HepG2 (cell line): Measurements from ENCODE around the gene CCNJL. TPM values are rescaled to one million over a fixed set of nuclear protein-coding genes. Genes with fewer than 3 reads are reported as not detected.

ENCODE experiments used
- ATAC-seq: fragments of 200-7000 bp; cut with Tn5 transposase; 3 replicates; pipeline ENCODE4 v1.9.1; 2020; ENCODE audit warnings: mild to moderate bottlenecking, moderate library complexity
- BruUV-seq: library from RNA; stranded (reverse); fragments of 400-500 nt; replicated peaks from 2 replicates; lab custom pipeline; 2021; lab: Mats Ljungman, UMichigan
- CTCF ChIA-PET: fragments of 300-600 bp; formaldehyde crosslinking; extraction: SDS; loops from one replicate; lab custom pipeline; 2021; ENCODE audit warnings: low total read pairs, inconsistent platforms, low intra/inter-chr PET ratio; lab: Yijun Ruan, JAX
- POLR2A ChIA-PET: fragments of 350-600 bp; sonication (Branson Sonifier 250); formaldehyde crosslinking; loops from one replicate; lab custom pipeline; 2020; ENCODE audit warnings: antibody characterized with exemption, inconsistent platforms; lab: Yijun Ruan, JAX
- DNase-seq: peaks from one replicate; pipeline ENCODE4 v3.0.0-alpha.2; 2015; ENCODE audit warnings: low spot score
- FAIRE-seq: peaks from 3 replicates; lab custom pipeline; 2011; peaks lifted over from hg19 to GRCh38; lab: Jason Lieb, UNC
- H2AFZ ChIP-seq: one replicate; pipeline ENCODE4 v1.6.1; 2011; ENCODE audit warnings: low read length, inconsistent platforms
- H3K27ac ChIP-seq: fragments of 300-600 bp; 3 replicates; pipeline ENCODE4 v1.8.0; 2011; ENCODE audit warnings: mixed run types, mild to moderate bottlenecking, mixed read lengths, low read length, inconsistent platforms; ENCODE audit not compliant: insufficient read depth; ENCODE audit errors: extremely low read length
- H3K27me3 ChIP-seq, 2 experiments: fragments of 200-600 bp in 1 of 2; 2 replicates in 1 of 2; 3 replicates in 1 of 2; pipeline versions ENCODE4 v1.6.0 to v1.8.0; 2011; ENCODE audit warnings: low read length in 2 of 2, mild to moderate bottlenecking in 2 of 2, moderate library complexity in 2 of 2, inconsistent platforms in 1 of 2; ENCODE audit not compliant: insufficient read depth in 2 of 2, control insufficient read depth in 1 of 2
- H3K36me3 ChIP-seq, 2 experiments: fragments of 200-600 bp in 1 of 2; replicated peaks in 1 of 2; 2 replicates in 1 of 2; 3 replicates in 1 of 2; pipeline versions ENCODE4 v1.5.1 to v1.8.0; 2011; ENCODE audit warnings: low read length in 2 of 2, inconsistent platforms in 1 of 2; ENCODE audit not compliant: insufficient read depth in 2 of 2, control insufficient read depth in 1 of 2
- H3K4me1 ChIP-seq: 2 replicates; pipeline ENCODE4 v1.5.1; 2012; ENCODE audit warnings: low read length, inconsistent platforms; ENCODE audit not compliant: insufficient read depth
- H3K4me2 ChIP-seq: 2 replicates; pipeline ENCODE4 v1.6.0; 2011; ENCODE audit warnings: low read depth, low read length, inconsistent platforms
- H3K4me3 ChIP-seq, 3 experiments: fragments of 200-600 bp in 1 of 3; sonication (generic), shearing (Covaris generic) in 1 of 3; replicated peaks in 1 of 3; 2 replicates each; pipeline ENCODE4 v1.5.1; 2011 to 2016; ENCODE audit warnings: low read length in 3 of 3, inconsistent platforms in 2 of 3, low read depth in 2 of 3, mild to moderate bottlenecking in 2 of 3, control low read depth in 1 of 3, mixed read lengths in 1 of 3; ENCODE audit not compliant: insufficient read depth in 1 of 3
- H3K79me2 ChIP-seq: one replicate; pipeline ENCODE4 v1.6.1; 2011; ENCODE audit warnings: low read length, inconsistent platforms; ENCODE audit not compliant: insufficient read depth
- H3K9ac ChIP-seq: 2 replicates; pipeline ENCODE4 v1.6.0; 2011; ENCODE audit warnings: mild to moderate bottlenecking, low read depth, low read length, inconsistent platforms; ENCODE audit not compliant: insufficient read depth
- H3K9me3 ChIP-seq: 2 replicates; pipeline ENCODE4 v1.5.1; 2012; ENCODE audit warnings: mild to moderate bottlenecking, low read length
- H4K20me1 ChIP-seq: 2 replicates; pipeline ENCODE4 v1.6.0; 2011; ENCODE audit warnings: inconsistent platforms, mild to moderate bottlenecking, low read length, moderate library complexity; ENCODE audit not compliant: insufficient read depth
- ETV5 ChIP-seq: IDR thresholded peaks from 2 replicates; pipeline ENCODE4 v1.6.1; 2018; ENCODE audit warnings: missing biosample characterization, missing genetic modification reagents, inconsistent platforms, borderline replicate concordance
- MED13 ChIP-seq: sonication (generic); formaldehyde crosslinking; IDR thresholded peaks from 2 replicates; pipeline ENCODE4 v1.5.0; 2020; ENCODE audit warnings: missing genetic modification reagents
- MLXIP ChIP-seq: sonication (generic); formaldehyde crosslinking; IDR thresholded peaks from 2 replicates; pipeline ENCODE4 v1.9.0; 2021; ENCODE audit warnings: missing genetic modification reagents, borderline replicate concordance
- PRMT3 ChIP-seq: sonication (generic); formaldehyde crosslinking; IDR thresholded peaks from 2 replicates; pipeline ENCODE4 v1.8.1; 2022; ENCODE audit warnings: low read depth, mild to moderate bottlenecking, moderate library complexity, missing genetic modification reagents, borderline replicate concordance
- REL ChIP-seq: sonication (generic); formaldehyde crosslinking; conservative IDR thresholded peaks from 2 replicates; pipeline ENCODE4 v1.8.0; 2022; ENCODE audit warnings: mild to moderate bottlenecking, missing genetic modification reagents, moderate library complexity
- RXRA ChIP-seq: sonication (generic); formaldehyde crosslinking; IDR thresholded peaks from 2 replicates; pipeline ENCODE4 v1.5.1; 2020; ENCODE audit warnings: missing genetic modification reagents
- SP2 ChIP-seq: sonication (generic); formaldehyde crosslinking; IDR thresholded peaks from 2 replicates; pipeline ENCODE4 v1.5.1; 2020; ENCODE audit warnings: mild to moderate bottlenecking, missing genetic modification reagents
- TARDBP ChIP-seq: sonication (generic); formaldehyde crosslinking; IDR thresholded peaks from 2 replicates; pipeline ENCODE4 v1.8.0; 2022; ENCODE audit warnings: mild to moderate bottlenecking, missing genetic modification reagents
- TBL1XR1 ChIP-seq: fragments of 150-350 bp; IDR thresholded peaks from 2 replicates; pipeline ENCODE4 v1.6.1; 2014; ENCODE audit warnings: borderline replicate concordance, low read length; ENCODE audit not compliant: partially characterized antibody
- THYN1 ChIP-seq: sonication (generic); formaldehyde crosslinking; IDR thresholded peaks from 2 replicates; pipeline ENCODE4 v1.8.1; 2023; ENCODE audit warnings: low read depth, mild to moderate bottlenecking, moderate library complexity, missing genetic modification reagents, borderline replicate concordance
- ZNF430 ChIP-seq: sonication (generic); formaldehyde crosslinking; IDR thresholded peaks from 2 replicates; pipeline ENCODE4 v1.9.0; 2021; ENCODE audit warnings: mild to moderate bottlenecking, missing genetic modification reagents
- WGBS: methylation state at CpG from one replicate; pipeline ENCODE4 v1.1.6; 2017; ENCODE audit warnings: low lambda C conversion rate; 5-methylcytosine and 5-hydroxymethylcytosine counted together
- in situ Hi-C: cut with HindIII; loops from 2 replicates; pipeline ENCODE4 v1.10.0; 2017; ENCODE audit warnings: low pct_unique_long_range_greater_than_20kb; ENCODE audit not compliant: extremely low pct_ligation_motif_present
- intact Hi-C: fragments of 100-400 bp; cut with micrococcal nuclease; formaldehyde crosslinking; loops from one replicate; pipeline ENCODE4 v1.10.0; 2022; ENCODE audit not compliant: unreplicated experiment
- polyA plus RNA-seq, 8 experiments: library from polyadenylated mRNA; depleted of rRNA in 3 of 8; stranded (reverse) in 7 of 8; unstranded in 1 of 8; fragments of >200 nt; fragmentation: Illumina TruSeq in 4 of 8; extraction: Trizol in 4 of 8; gene quantifications; 2 replicates each; pipeline versions ENCODE4 v1.2.1 to v1.2.3, GENCODE V29; 2011 to 2016; ENCODE audit warnings: low read depth in 4 of 8, missing spikeins in 1 of 8, mixed read lengths in 1 of 8; ENCODE audit not compliant: insufficient read depth in 1 of 8
- total RNA-seq, 5 experiments: library from RNA; depleted of rRNA; stranded (reverse); fragments of >200 nt; fragmentation: Illumina TruSeq; extraction: Trizol; gene quantifications; 2 replicates each; pipeline ENCODE4 v1.2.3, GENCODE V29; 2016; ENCODE audit warnings: low read depth in 1 of 5
- TF ChIP-seq, protein P1 (sequence below): sonication (generic); formaldehyde crosslinking; IDR thresholded peaks from 2 replicates; pipeline ENCODE4 v1.5.1; 2020; ENCODE audit warnings: missing genetic modification reagents, mild to moderate bottlenecking, borderline replicate concordance
- TF ChIP-seq, protein P2 (sequence below): sonication (generic); formaldehyde crosslinking; IDR thresholded peaks from 2 replicates; pipeline ENCODE4 v1.4.0; 2020; ENCODE audit warnings: low read depth, mild to moderate bottlenecking, missing genetic modification reagents

The CCNJL gene
- total and polyA plus RNA-seq, 2 of the 13 experiments (the other 11 are each of a cell fraction or from before 2014, with no cell fraction given), result 1.6 to 4.4 TPM

GRCh38 chr5:160360310-160360709 lies 47.9 kb upstream of the CCNJL start (continued):
- TF ChIP-seq, protein P1, sequence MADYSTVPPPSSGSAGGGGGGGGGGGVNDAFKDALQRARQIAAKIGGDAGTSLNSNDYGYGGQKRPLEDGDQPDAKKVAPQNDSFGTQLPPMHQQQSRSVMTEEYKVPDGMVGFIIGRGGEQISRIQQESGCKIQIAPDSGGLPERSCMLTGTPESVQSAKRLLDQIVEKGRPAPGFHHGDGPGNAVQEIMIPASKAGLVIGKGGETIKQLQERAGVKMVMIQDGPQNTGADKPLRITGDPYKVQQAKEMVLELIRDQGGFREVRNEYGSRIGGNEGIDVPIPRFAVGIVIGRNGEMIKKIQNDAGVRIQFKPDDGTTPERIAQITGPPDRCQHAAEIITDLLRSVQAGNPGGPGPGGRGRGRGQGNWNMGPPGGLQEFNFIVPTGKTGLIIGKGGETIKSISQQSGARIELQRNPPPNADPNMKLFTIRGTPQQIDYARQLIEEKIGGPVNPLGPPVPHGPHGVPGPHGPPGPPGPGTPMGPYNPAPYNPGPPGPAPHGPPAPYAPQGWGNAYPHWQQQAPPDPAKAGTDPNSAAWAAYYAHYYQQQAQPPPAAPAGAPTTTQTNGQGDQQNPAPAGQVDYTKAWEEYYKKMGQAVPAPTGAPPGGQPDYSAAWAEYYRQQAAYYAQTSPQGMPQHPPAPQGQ (CRISPR knock-in tag), result no peak

GRCh38 chr5:160359816-160360215 lies 47.5 kb upstream of the CCNJL start:
- Histone ChIP-seq H3K9ac (no peak overlapping the region), H4K20me1 (no peaks in the 10 kb centered on the region), H3K79me2 (no peaks in the 10 kb centered on the region), H3K9me3 (no peaks in the 10 kb centered on the region), H3K27me3 (peaks cover 0 to 2% of the 10 kb centered on the region in 2 experiments; a peak in 3 of 5 replicates), H3K4me3 (no peak overlapping the region), H3K4me1 (no peaks in the 10 kb centered on the region), H2AFZ (no peak overlapping the region), H3K27ac (no peak overlapping the region), H3K4me2 (no peak overlapping the region), H3K36me3 (no peaks in the 10 kb centered on the region)
- no TSS peak for BruUV-seq
- in situ Hi-C loops, result no loop called here
- CTCF ChIA-PET, result no interaction called here
- DNase-seq (no peak), ATAC-seq (no peak), FAIRE-seq (no peak)
- intact Hi-C loops, result no loop called here
- 26% methylated on average over 4 of the region's 4 CpGs for WGBS
- POLR2A ChIA-PET, result no interaction called here
- no peak for TF ChIP-seq SP2
- TF ChIP-seq TBL1XR1, result no peak
- TF ChIP-seq, protein P2, sequence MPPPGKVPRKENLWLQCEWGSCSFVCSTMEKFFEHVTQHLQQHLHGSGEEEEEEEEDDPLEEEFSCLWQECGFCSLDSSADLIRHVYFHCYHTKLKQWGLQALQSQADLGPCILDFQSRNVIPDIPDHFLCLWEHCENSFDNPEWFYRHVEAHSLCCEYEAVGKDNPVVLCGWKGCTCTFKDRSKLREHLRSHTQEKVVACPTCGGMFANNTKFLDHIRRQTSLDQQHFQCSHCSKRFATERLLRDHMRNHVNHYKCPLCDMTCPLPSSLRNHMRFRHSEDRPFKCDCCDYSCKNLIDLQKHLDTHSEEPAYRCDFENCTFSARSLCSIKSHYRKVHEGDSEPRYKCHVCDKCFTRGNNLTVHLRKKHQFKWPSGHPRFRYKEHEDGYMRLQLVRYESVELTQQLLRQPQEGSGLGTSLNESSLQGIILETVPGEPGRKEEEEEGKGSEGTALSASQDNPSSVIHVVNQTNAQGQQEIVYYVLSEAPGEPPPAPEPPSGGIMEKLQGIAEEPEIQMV (CRISPR knock-in tag), result no peak
- no peak for TF ChIP-seq RXRA (CRISPR knock-in tag)
- no peak for TF ChIP-seq MED13 (CRISPR knock-in tag)
- TF ChIP-seq REL (CRISPR knock-in tag), result no peak
- TF ChIP-seq ZNF430, result no peak
- TF ChIP-seq TARDBP (CRISPR knock-in tag), result no peak
- no peak for TF ChIP-seq THYN1 (CRISPR knock-in tag)
- no peak for TF ChIP-seq ETV5 (CRISPR knock-in tag)
- no peak for TF ChIP-seq PRMT3 (CRISPR knock-in tag)
- TF ChIP-seq MLXIP (CRISPR knock-in tag), result no peak
